Mononuclear cell (primary cell): Measurements from ENCODE around the gene IL26. TPM values are rescaled to one million over a fixed set of nuclear protein-coding genes. Genes with fewer than 3 reads are reported as not detected.
"Not testable (repeated sequence)": the region's sequence is repeated elsewhere in the genome, so short reads cannot be mapped to it uniquely, and the experiment has no call there.

Experiments
- H3K27me3 ChIP-seq: 2 replicates; pipeline ENCODE4 v1.6.0; 2011; ENCODE audit warnings: low read length, control low read depth; ENCODE audit not compliant: insufficient read depth
- H3K4me1 ChIP-seq: 2 replicates; pipeline ENCODE4 v1.5.1; 2011; ENCODE audit warnings: mild to moderate bottlenecking, low read length, control low read depth; ENCODE audit not compliant: insufficient read depth
- H3K4me3 ChIP-seq: 2 replicates; pipeline ENCODE4 v1.5.1; 2011; ENCODE audit warnings: mild to moderate bottlenecking, low read length, moderate library complexity
- H3K9me3 ChIP-seq: 2 replicates; pipeline ENCODE4 v1.5.1; 2011; ENCODE audit warnings: low read depth, mild to moderate bottlenecking, control low read depth, low read length
- total RNA-seq: library from RNA; depleted of rRNA; stranded (reverse); fragments of >200 nt; gene quantifications from one replicate; pipeline ENCODE4 v1.2.3, GENCODE V29; 2012

IL26 gene
- total RNA-seq, 1 donor: 0.21 TPM

- Histone ChIP-seq H3K4me3 (no peak overlapping the region), H3K9me3 (no peaks in the 10 kb centered on the region), H3K4me1 (no peaks in the 10 kb centered on the region), H3K27me3 (no peaks in the 10 kb centered on the region)
These were observed 35.3 kb downstream of the IL26 start for GRCh38 chr12:68190301-68190700.

DNA sequence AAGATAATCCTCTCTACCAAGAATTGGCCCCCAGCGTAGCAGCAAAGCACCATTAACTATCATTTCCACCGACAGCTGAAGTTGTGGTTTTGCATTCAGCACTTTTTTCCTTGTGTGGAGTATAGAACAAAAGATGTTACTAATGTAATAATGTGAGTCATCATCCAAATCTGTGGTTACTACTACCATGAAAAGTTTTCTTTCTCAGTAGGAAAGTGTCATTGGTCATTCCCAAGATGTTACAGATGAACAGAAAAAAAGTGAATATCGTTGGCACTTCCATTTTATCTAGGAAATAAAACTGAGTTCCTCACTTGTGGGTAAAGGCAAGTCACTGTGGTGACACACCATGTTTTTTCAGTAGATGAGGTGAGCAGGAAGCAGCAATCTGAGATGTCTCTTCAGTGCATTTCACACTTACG is 35.8 kb downstream of the IL26 start:
- no peaks in the 10 kb centered on the region for H3K4me1 ChIP-seq
- H3K4me3 ChIP-seq: no peak overlapping the region
- no peaks in the 10 kb centered on the region for H3K27me3 ChIP-seq
- H3K9me3 ChIP-seq: no peaks in the 10 kb centered on the region

- H3K27me3 ChIP-seq: no peaks in the 10 kb centered on the region
- H3K4me3 ChIP-seq: no peak overlapping the region
- peaks cover 15% of the 10 kb centered on the region for H3K4me1 ChIP-seq
- no peaks in the 10 kb centered on the region for H3K9me3 ChIP-seq
These were observed 40.0 kb downstream of the IL26 start for GRCh38 chr12:68185598-68185997.

GRCh38 chr12:68180792-68181744 is 44.5 kb downstream of the IL26 start:
- Histone ChIP-seq H3K9me3 (no peaks in the 10 kb centered on the region), H3K4me3 (no peak overlapping the region), H3K27me3 (no peaks in the 10 kb centered on the region), H3K4me1 (peaks cover 23% of the 10 kb centered on the region)

DNA sequence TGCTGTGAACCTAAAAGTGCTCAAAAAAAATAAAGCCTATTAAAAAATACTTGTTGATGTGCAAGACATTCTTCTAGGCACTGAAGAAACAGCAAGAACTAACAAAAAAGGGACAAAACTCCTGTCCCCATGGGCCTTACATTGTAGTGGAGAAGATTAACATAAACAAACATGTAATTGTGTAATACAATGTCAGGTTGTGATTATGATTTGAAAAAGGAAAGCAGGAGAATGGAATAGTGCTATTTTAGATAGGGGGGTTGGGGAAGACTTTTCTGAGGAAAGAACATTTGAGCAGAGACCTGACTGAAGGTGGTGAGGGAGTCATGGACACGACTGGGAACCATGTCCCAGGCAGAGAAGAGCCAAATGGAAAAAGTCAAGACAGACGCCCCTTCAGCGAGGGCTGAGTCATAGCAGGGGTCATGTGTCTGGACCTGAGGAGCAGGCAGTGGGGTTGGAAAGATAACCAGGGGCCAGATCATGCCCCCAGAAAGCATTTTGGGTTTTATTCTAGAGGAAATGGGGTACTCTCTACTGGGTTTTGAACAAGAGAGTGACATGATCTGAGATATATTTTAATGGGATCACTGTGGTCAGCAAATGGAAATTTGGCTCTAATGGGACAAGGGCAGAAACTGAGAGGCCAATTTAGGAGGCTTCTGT is 46.7 kb downstream of the IL26 start:
- Histone ChIP-seq H3K4me3 (no peak overlapping the region), H3K4me1 (peaks cover 29% of the 10 kb centered on the region)

GRCh38 chr12:68178184-68178583 is 47.4 kb downstream of the IL26 start:
- peaks cover 29% of the 10 kb centered on the region for H3K4me1 ChIP-seq
- H3K4me3 ChIP-seq: no peak overlapping the region
- H3K27me3 ChIP-seq: no peaks in the 10 kb centered on the region

More for the DNA sequence above, 46.7 kb downstream of the IL26 start:
- H3K9me3 ChIP-seq: no peaks in the 10 kb centered on the region
- H3K27me3 ChIP-seq: no peaks in the 10 kb centered on the region

GRCh38 chr12:68177562-68177961 is 48.0 kb downstream of the IL26 start:
- no peaks in the 10 kb centered on the region for H3K27me3 ChIP-seq
- no peaks in the 10 kb centered on the region for H3K9me3 ChIP-seq
- H3K4me1 ChIP-seq: peaks cover 29% of the 10 kb centered on the region
- H3K4me3 ChIP-seq: no peak overlapping the region

More at GRCh38 chr12:68178184-68178583, 47.4 kb downstream of the IL26 start:
- no peaks in the 10 kb centered on the region for H3K9me3 ChIP-seq

DNA sequence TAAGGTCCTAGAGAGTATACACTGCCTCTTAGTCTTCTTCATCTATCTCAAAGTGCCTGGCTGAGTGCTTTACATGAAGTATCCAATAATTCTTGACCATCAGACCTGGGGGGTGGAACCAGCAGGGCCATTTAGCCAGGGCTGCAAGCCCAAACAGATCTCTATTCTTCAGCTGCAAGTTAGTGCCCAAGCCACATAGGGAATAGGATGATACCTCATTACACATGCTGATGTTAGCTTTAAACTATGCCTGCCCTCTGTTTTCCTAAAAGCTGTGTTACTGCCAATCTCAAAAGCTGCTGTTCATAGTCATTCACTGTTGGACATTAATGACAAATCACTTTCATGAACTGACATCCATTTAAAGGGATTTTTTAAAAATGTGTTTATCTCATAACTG is 49.4 kb downstream of the IL26 start:
- Histone ChIP-seq H3K4me1 (peaks cover 20% of the 10 kb centered on the region), H3K4me3 (no peak overlapping the region), H3K9me3 (no peaks in the 10 kb centered on the region), H3K27me3 (no peaks in the 10 kb centered on the region)

DNA sequence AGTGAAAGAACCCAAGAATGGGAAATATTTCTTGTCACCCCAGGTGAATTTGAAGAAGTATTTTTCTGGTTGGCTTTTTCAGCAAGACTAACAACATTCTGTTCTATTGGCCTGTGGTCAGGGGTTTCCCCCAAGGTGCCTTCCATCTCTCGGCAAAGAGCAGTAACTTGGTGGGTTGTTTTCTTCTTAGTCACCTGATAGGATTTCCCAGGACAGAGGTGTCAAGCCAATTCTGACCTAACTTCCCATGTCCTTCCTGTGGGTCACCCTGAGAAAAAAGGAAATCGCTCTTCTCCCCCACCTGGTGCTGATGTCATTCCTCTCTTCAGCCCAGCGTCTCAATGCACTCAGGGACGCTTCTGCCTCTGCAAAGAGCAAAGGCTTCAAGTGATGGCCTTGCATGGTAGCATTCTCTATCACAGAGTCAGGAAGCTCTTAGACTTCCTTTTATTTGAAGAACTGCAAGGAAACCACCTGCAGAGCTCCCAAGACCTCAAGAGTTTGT is 50.0 kb downstream of the IL26 start:
- Histone ChIP-seq H3K4me3 (no peak overlapping the region), H3K4me1 (peaks cover 14% of the 10 kb centered on the region), H3K9me3 (no peaks in the 10 kb centered on the region), H3K27me3 (no peaks in the 10 kb centered on the region)

DNA sequence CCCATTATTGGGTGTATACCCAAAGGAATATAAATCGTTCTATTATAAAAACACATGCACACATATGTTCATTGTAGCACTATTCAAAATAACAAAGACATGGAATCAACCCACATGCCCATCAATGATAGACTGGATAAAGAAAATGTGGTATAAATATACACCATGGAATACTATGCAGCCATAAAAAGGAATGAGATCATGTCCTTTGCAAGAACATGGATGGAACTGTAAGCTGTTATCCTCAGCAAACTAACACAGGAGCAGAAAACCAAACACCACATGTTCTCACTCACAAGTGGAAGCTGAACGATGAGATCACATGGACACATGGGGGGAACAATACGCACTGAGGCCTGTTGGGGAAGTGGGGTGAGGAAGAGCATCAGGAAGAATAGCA is 50.8 kb downstream of the IL26 start:
- H3K9me3 ChIP-seq, H3K27me3 ChIP-seq, H3K4me3 ChIP-seq: not testable (repeated sequence)
- H3K4me1 ChIP-seq: peaks cover 12% of the 10 kb centered on the region

DNA sequence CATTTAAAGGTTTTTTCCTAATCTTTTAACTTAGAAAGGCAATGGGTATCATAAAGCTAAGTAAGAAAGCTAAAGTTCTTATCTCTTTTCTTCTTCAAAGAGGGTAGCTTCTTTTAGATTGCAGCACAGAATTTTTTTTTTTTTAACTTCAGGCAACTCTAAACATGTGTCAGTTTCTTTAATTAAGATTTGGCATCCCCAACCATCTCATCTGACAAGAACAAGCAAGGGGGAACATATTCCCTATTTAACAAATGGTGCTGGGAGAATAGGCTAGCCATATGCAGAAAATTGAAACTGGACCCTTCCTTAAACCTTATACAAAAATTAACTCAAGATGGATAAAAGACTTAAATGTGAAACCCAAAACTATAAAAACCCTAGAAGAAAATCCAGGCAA is 51.8 kb downstream of the IL26 start:
- Histone ChIP-seq H3K9me3 (no peaks in the 10 kb centered on the region), H3K27me3 (no peaks in the 10 kb centered on the region), H3K4me1 (peaks cover 12% of the 10 kb centered on the region), H3K4me3 (no peak overlapping the region)

DNA sequence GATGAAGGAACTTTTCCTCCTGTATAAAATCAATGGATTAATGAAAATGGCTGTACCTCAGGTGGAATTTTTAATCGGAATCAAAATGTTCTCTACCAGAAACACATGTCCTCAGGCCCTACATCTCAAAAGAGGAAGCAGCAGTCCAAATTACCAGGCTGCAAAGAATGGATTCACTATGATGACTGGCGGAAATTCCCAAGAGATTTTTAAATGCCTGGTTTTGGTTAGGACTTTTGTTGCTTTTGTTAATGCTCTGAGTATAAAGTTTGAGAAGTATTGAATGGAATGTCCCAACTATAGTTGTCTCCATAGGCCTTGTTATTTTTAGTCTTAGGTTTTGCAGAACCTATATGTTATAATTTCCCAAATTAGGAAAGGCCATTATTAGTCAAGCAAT is 54.9 kb downstream of the IL26 start:
- Histone ChIP-seq H3K4me3 (no peak overlapping the region), H3K4me1 (peaks cover 3% of the 10 kb centered on the region), H3K9me3 (no peaks in the 10 kb centered on the region), H3K27me3 (no peaks in the 10 kb centered on the region)

GRCh38 chr12:68169213-68169889 is 56.3 kb downstream of the IL26 start:
- no peaks in the 10 kb centered on the region for H3K27me3 ChIP-seq
- H3K9me3 ChIP-seq: no peaks in the 10 kb centered on the region
- H3K4me3 ChIP-seq: no peak overlapping the region
- H3K4me1 ChIP-seq: no peaks in the 10 kb centered on the region

GRCh38 chr12:68166317-68166831 is 59.2 kb downstream of the IL26 start:
- Histone ChIP-seq H3K9me3 (no peaks in the 10 kb centered on the region), H3K4me3 (no peak overlapping the region), H3K4me1 (no peaks in the 10 kb centered on the region), H3K27me3 (no peaks in the 10 kb centered on the region)
